WTC11 (cell line): ENCODE results near the gene SLC12A8. TPM values are rescaled to one million over a fixed set of nuclear protein-coding genes. Genes with fewer than 3 reads are reported as not detected.

Source experiments
- ATAC-seq: fragments of 200-7000 bp; cut with Tn5 transposase; 2 replicates; pipeline ENCODE4 v1.10.0; 2021; ENCODE audit warnings: mild to moderate bottlenecking, moderate library complexity
- CTCF ChIA-PET: fragments of 300-600 bp; sonication (Branson Sonifier 250); formaldehyde crosslinking; loops from one replicate; lab custom pipeline; 2021; ENCODE audit warnings: antibody characterized with exemption; lab: Charles Lee
- POLR2A ChIA-PET: fragments of 350-600 bp; sonication (Branson Sonifier 250); formaldehyde crosslinking; loops from one replicate; lab custom pipeline; 2021; ENCODE audit warnings: antibody characterized with exemption; lab: Charles Lee
- DNase-seq: peaks from one replicate; pipeline ENCODE4 v3.0.0; 2021; ENCODE audit warnings: low spot score
- H3K27ac Mint-ChIP-seq: 2 replicates; pipeline ENCODE4 v1.8.0; 2021; ENCODE audit warnings: mixed read lengths
- H3K27me3 Mint-ChIP-seq: 2 replicates; pipeline ENCODE4 v1.8.0; 2021; ENCODE audit warnings: low read depth, mild to moderate bottlenecking, moderate library complexity, mixed read lengths
- H3K36me3 Mint-ChIP-seq: 2 replicates; pipeline ENCODE4 v1.8.0; 2021; ENCODE audit warnings: mixed read lengths
- H3K4me1 Mint-ChIP-seq: 2 replicates; pipeline ENCODE4 v1.8.0; 2022; ENCODE audit warnings: mixed read lengths
- H3K4me3 Mint-ChIP-seq: 2 replicates; pipeline ENCODE4 v1.8.0; 2021; ENCODE audit warnings: mild to moderate bottlenecking, moderate library complexity, mixed read lengths
- H3K9me3 Mint-ChIP-seq: 2 replicates; pipeline ENCODE4 v1.8.0; 2021; ENCODE audit warnings: mixed read lengths
- ATF3 ChIP-seq: sonication (generic); formaldehyde crosslinking; conservative IDR thresholded peaks from 2 replicates; pipeline ENCODE4 v1.8.1; 2022; ENCODE audit warnings: mild to moderate bottlenecking, missing genetic modification reagents
- E2F1 ChIP-seq: sonication (generic); formaldehyde crosslinking; IDR thresholded peaks from 2 replicates; pipeline ENCODE4 v1.8.0; 2022; ENCODE audit warnings: mild to moderate bottlenecking, missing genetic modification reagents
- ETV6 ChIP-seq: sonication (generic); formaldehyde crosslinking; IDR thresholded peaks from 2 replicates; pipeline ENCODE4 v1.8.1; 2022; ENCODE audit warnings: mild to moderate bottlenecking, missing genetic modification reagents
- FOXK1 ChIP-seq: sonication (generic); formaldehyde crosslinking; IDR thresholded peaks from 2 replicates; pipeline ENCODE4 v1.8.0; 2022; ENCODE audit warnings: mild to moderate bottlenecking, moderate library complexity, missing genetic modification reagents
- GABPB1 ChIP-seq: sonication (generic); formaldehyde crosslinking; IDR thresholded peaks from 2 replicates; pipeline ENCODE4 v1.8.1; 2023; ENCODE audit warnings: mild to moderate bottlenecking, missing genetic modification reagents
- GTF2I ChIP-seq: fragments of 250-450 bp; sonication (Bioruptor Pico); conservative IDR thresholded peaks from 2 replicates; pipeline ENCODE4 v1.4.0; 2021; ENCODE audit warnings: mild to moderate bottlenecking
- MYBL2 ChIP-seq: sonication (generic); formaldehyde crosslinking; IDR thresholded peaks from 2 replicates; pipeline ENCODE4 v1.8.1; 2023; ENCODE audit warnings: mild to moderate bottlenecking, moderate library complexity, missing genetic modification reagents
- NR2C2 ChIP-seq: sonication (generic); formaldehyde crosslinking; IDR thresholded peaks from 2 replicates; pipeline ENCODE4 v1.8.0; 2022; ENCODE audit warnings: mild to moderate bottlenecking, missing genetic modification reagents
- SMAD4 ChIP-seq: sonication (generic); formaldehyde crosslinking; IDR thresholded peaks from 2 replicates; pipeline ENCODE4 v1.8.0; 2022; ENCODE audit warnings: mild to moderate bottlenecking, missing genetic modification reagents
- SOX15 ChIP-seq: fragments of 250-450 bp; sonication (Bioruptor Pico); IDR thresholded peaks from 2 replicates; pipeline ENCODE4 v1.9.0; 2021; ENCODE audit warnings: mild to moderate bottlenecking
- TEAD4 ChIP-seq: sonication (generic); formaldehyde crosslinking; IDR thresholded peaks from 2 replicates; pipeline ENCODE4 v1.8.0; 2022; ENCODE audit warnings: mild to moderate bottlenecking, missing genetic modification reagents
- ZBTB21 ChIP-seq: sonication (generic); formaldehyde crosslinking; IDR thresholded peaks from 2 replicates; pipeline ENCODE4 v1.8.1; 2023; ENCODE audit warnings: mild to moderate bottlenecking, missing genetic modification reagents, borderline replicate concordance
- ZNF416 ChIP-seq: fragments of 250-450 bp; sonication (Bioruptor Pico); IDR thresholded peaks from 2 replicates; pipeline ENCODE4 v1.9.0; 2021; ENCODE audit warnings: mild to moderate bottlenecking, inconsistent platforms
- ZNF425 ChIP-seq: fragments of 250-450 bp; sonication (Bioruptor Pico); conservative IDR thresholded peaks from 2 replicates; pipeline ENCODE4 v1.9.0; 2021; ENCODE audit warnings: mild to moderate bottlenecking
- ZNF532 ChIP-seq: fragments of 250-450 bp; sonication (Bioruptor Pico); IDR thresholded peaks from 2 replicates; pipeline ENCODE4 v1.9.0; 2021; ENCODE audit warnings: mild to moderate bottlenecking, borderline replicate concordance
- total RNA-seq: library from RNA; stranded (reverse); gene quantifications from 3 replicates; pipeline ENCODE4 v1.2.3, GENCODE V29; 2021

Gene SLC12A8
- total RNA-seq, 1 experiment from 2014 or later = 9.1 TPM

- no peak for TF ChIP-seq ETV6
- TF ChIP-seq ATF3 (CRISPR knock-in tag) = no peak
- TF ChIP-seq ZBTB21 (CRISPR knock-in tag) = no peak
Measured at GRCh38 chr3:125128861-125129501, 83.6 kb downstream of the SLC12A8 start (continued).

GRCh38 chr3:125126323-125126722 lies 86.2 kb downstream of the SLC12A8 start:
- H3K9me3 Mint-ChIP-seq = no peaks in the 10 kb centered on the region
- DNase-seq (no peak), ATAC-seq (no peak)
- H3K27ac Mint-ChIP-seq = no peak overlapping the region
- POLR2A ChIA-PET = no interaction called here
- TF ChIP-seq SMAD4 = no peak
- TF ChIP-seq ZNF425 (CRISPR knock-in tag) = no peak
- no peak for TF ChIP-seq GTF2I
- TF ChIP-seq E2F1 (CRISPR knock-in tag) = no peak
- no peak for TF ChIP-seq GABPB1 (CRISPR knock-in tag)
- TF ChIP-seq NR2C2 (CRISPR knock-in tag) = no peak
- TF ChIP-seq SOX15 = no peak
- no peak for TF ChIP-seq ZNF416 (CRISPR knock-in tag)
- no peak for TF ChIP-seq TEAD4 (CRISPR knock-in tag)
- TF ChIP-seq ZNF532 (CRISPR knock-in tag) = no peak
- TF ChIP-seq MYBL2 = no peak
- CTCF ChIA-PET = interaction anchor here (1.2 kb wide), 1 partner anchor 24 kb away, joined by 4 read pairs; no protein-coding TSS in a partner anchor
- 0 out of 2 replicates have a peak, but pooled peaks cover 4% of the 10 kb centered on the region for H3K36me3 Mint-ChIP-seq
- H3K4me1 Mint-ChIP-seq = peaks cover 24% of the 10 kb centered on the region
- H3K27me3 Mint-ChIP-seq = no peaks in the 10 kb centered on the region; the same call in 1 of the 2 replicates
- H3K4me3 Mint-ChIP-seq = no peak overlapping the region

- H3K4me3 Mint-ChIP-seq = no peak overlapping the region
- DNase-seq (no peak), ATAC-seq (no peak)
- ChIA-PET CTCF (interaction anchor here (0.6 to 1.2 kb wide), 2 partner anchors 24 to 261 kb away, joined by 3 to 4 read pairs; no protein-coding TSS in a partner anchor), POLR2A (no interaction called here)
- peaks cover 29% of the 10 kb centered on the region for H3K4me1 Mint-ChIP-seq
- no peaks in the 10 kb centered on the region for H3K9me3 Mint-ChIP-seq
- no peak overlapping the region for H3K27ac Mint-ChIP-seq
- 0 out of 2 replicates have a peak, but pooled peaks cover 4% of the 10 kb centered on the region for H3K36me3 Mint-ChIP-seq
- TF ChIP-seq FOXK1 (CRISPR knock-in tag) = no peak
- TF ChIP-seq GABPB1 (CRISPR knock-in tag) = 0 out of 2 replicates have a peak, but pooled peaks have one; percentile 19
- TF ChIP-seq, all 79 proteins: peak for 1
- H3K27me3 Mint-ChIP-seq = no peaks in the 10 kb centered on the region; the same call in 1 of the 2 replicates
Measured at GRCh38 chr3:125125821-125126245, 86.7 kb downstream of the SLC12A8 start.
